GM18858 (cell line): ENCODE data around the gene MYH1.

Experiments used
- ATAC-seq: cut with Tn5 transposase; IDR thresholded peaks from one replicate; pipeline ENCODE4 v1.9.1; 2021; ENCODE audit not compliant: unreplicated experiment

The MYH1 gene

DNA sequence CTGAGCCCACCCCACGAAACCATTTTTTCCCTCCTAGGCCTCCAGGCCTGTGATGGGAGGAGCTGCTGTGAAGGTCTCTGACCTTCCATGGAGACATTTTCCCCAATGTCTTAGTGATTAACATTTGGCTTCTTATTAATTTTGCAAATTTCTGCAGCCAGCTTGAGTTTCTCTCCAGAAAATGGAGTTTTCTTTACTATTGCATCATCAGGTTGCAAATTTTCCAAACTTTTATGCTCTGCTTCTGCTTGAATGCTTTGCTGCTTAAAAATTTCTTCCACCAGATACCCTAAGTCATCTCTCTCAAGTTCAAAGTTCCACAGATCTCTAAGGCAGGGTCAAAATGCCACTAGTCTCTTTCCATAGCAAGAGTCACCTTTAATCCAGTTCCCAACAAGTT, 36.1 kb downstream of the MYH1 start:
- ATAC-seq = no peak

- ATAC-seq = no peak
Observed at GRCh38 chr17:10477701-10478100, 40.6 kb downstream of the MYH1 start.

GRCh38 chr17:10474536-10474935, 43.8 kb downstream of the MYH1 start:
- ATAC-seq = no peak

DNA sequence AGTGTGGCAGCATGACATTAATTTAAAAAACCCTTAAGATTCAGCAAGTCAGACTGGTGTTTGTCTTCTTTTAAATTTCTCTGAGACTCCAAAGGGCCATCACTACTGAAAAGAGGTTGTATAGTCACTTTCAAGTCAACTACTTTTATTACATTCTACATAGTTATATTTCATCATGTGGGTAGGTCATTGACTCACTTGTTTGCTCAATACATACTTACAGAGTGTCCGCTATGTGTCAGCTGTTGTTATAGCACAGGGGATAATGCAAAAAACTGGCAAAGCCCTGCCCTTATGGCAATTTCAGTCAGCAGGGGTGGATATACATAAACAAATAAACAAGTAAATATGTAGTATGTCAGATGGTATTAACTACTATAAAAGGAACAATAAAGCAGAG, 46.5 kb downstream of the MYH1 start:
- ATAC-seq = no peak

- no peak for ATAC-seq
Observed at GRCh38 chr17:10469459-10469858, 48.9 kb downstream of the MYH1 start, which contains the start of gene MYH4. TSS of gene MYH4 (minus strand) at chr17:10469559. CDS start at chr17:10466745, 2,814 bp downstream.

- ATAC-seq = no peak
Observed at GRCh38 chr17:10463402-10463801, 54.9 kb downstream of the MYH1 start.

GRCh38 chr17:10460062-10460461, 58.3 kb downstream of the MYH1 start:
- ATAC-seq = no peak

- no peak for ATAC-seq
Observed at GRCh38 chr17:10458701-10459100, 59.6 kb downstream of the MYH1 start.

GRCh38 chr17:10457952-10458351, 60.4 kb downstream of the MYH1 start:
- no peak for ATAC-seq

GRCh38 chr17:10447026-10447931, 71.1 kb downstream of the MYH1 start:
- ATAC-seq = no peak
